ENCODE results near the gene WDR82.

Gene WDR82

DNA sequence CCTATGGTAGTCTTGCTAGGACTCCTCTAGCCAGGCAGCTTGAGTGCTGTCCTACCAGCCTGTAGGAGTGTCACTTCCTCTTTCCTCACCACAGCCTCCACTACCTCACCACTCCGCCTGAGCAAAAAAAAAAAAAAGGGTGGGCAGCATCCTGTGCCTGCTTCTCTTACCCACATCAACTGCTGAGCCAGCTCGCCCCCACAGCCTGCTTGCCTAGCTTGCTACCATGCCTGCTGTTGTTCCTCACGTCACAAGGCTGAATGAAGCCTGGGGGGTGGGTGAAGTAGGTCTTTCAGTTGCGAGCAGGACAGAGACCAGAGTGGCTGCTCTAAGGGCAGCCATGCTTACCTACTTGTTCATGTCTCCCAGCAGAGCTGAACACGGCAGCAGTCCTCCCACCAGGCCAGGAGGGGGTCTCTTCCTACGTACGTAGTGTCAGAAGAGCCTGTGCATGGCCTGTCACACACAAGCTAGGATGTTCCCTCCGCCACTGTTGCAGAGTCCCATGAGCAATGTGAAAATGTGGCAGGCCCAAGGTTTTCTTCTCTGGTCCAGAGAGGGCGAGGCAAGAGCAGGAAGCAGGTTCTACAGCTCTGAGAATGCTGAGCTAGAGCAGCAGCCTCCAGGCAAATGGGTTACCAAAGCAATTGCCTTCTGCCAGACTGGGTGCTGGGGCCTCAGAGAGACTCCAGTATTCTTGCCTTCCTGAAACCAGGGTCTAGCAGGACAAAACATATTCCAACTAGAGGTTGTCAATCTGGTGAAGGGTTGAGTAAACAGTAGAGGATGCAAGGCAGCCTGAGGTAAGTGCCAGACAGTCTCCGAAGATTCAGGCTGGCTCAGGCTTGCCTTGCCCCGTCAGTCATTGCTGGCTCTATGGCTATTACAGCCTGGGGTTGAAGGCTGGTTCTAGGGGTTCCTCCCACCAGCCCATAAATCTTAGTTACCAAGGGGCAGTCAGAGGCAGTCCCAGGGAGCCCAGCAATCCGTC is 24.8 kb downstream of the WDR82 start:
- H3K4me3 ChIP-seq (ENCODE audit: low read depth, low read length): no peak overlapping the region
- TF ChIP-seq, protein P1, sequence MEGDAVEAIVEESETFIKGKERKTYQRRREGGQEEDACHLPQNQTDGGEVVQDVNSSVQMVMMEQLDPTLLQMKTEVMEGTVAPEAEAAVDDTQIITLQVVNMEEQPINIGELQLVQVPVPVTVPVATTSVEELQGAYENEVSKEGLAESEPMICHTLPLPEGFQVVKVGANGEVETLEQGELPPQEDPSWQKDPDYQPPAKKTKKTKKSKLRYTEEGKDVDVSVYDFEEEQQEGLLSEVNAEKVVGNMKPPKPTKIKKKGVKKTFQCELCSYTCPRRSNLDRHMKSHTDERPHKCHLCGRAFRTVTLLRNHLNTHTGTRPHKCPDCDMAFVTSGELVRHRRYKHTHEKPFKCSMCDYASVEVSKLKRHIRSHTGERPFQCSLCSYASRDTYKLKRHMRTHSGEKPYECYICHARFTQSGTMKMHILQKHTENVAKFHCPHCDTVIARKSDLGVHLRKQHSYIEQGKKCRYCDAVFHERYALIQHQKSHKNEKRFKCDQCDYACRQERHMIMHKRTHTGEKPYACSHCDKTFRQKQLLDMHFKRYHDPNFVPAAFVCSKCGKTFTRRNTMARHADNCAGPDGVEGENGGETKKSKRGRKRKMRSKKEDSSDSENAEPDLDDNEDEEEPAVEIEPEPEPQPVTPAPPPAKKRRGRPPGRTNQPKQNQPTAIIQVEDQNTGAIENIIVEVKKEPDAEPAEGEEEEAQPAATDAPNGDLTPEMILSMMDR (IDR thresholded peaks at IDR 0.05; ENCODE audit: low read depth, low read length): no peak

DNA sequence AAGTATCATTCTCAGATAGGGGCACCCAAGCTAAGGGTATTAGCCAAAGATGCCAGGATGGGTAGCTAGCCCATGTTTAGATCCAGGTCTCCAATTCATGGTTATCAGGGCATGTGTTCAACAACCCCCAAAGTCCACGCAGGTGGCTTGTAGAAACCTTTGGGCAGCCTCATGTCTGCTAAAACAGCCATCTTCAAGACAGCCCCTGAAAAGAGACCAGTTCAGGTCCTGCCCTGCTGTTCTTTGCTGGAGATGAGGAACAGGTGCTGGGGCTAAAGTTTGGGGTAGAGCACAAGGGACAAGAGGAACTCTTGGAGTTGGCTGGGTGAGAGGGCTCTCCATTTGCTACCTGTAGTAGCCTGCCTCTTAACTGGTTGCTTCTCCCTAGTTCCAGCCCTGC is 28.3 kb downstream of the WDR82 start:
- TF ChIP-seq, protein P1 (IDR thresholded peaks at IDR 0.05; ENCODE audit: low read depth, low read length): no peak
- H3K4me3 ChIP-seq (ENCODE audit: low read depth, low read length): no peak overlapping the region

DNA sequence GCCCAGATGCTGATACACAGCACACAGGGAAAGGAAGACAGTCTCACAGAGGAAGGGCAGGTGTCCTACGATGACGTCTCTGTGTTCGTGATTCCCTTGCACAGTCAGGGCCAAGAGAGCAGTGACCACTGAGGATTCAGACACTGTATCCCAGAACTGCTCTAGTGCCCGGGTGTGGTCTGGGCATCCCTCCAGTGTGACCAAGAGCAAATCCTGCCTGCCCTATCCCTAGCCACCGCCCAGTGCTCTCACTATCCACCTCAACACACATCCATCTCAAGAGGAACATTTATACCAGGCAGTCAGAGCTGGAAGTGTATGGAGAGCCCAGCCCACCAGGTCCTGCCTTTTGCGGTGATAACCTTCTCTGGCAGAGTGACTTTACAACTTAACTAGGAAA is 28.8 kb downstream of the WDR82 start:
- TF ChIP-seq, protein P1 (IDR thresholded peaks at IDR 0.05; ENCODE audit: low read depth, low read length): no peak
- no peak overlapping the region for H3K4me3 ChIP-seq (ENCODE audit: low read depth, low read length)

DNA sequence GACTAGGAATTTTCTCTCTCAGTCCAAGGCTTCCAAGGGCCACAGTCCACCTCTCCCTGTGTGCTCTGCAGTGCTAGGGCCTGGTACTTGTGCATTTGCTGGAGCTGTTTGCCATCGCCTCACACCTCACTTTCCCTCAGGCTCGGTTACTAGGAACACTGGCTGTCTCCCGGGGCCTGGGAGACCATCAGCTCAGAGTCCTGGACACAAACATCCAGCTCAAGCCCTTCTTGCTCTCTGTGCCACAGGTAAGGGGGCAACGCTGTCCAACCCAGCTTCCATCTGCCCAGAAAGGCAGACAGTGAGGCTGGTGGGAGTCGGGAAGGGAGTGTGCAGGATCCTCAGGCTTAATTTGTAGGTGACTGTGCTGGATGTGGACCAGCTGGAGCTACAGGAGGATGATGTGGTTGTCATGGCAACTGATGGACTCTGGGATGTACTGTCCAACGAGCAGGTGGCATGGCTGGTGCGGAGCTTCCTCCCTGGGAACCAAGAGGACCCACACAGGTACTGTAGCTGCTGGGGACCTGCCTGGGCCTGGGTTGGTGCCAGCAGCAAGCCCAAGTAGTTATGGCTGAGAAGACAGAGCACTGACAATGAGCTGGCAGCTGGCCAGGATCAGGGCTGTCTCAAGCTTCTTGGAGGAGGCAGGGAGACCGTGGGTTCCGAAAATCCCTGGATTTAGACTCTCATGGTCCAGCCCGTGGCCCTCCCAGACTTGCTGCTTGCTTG is 29.5 kb downstream of the WDR82 start:
- TF ChIP-seq, protein P1 (IDR thresholded peaks at IDR 0.05; ENCODE audit: low read depth, low read length): no peak
- no peak overlapping the region for H3K4me3 ChIP-seq (ENCODE audit: low read depth, low read length)

DNA sequence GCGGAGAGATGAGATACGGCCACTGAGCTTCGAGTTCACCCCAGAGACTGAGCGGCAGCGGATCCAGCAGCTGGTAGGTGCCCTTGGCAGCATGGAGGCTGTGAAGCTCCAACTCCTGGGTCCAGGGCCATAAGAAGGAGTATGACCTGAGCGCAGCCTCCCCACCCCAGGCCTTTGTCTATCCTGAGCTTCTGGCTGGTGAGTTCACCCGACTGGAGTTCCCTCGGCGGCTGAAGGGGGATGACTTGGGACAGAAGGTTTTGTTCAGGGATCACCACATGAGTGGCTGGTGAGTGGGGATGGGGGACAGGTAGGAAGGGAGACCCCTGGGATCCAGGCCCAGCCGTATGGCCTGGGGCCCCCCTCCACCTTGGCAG is 30.3 kb downstream of the WDR82 start:
- TF ChIP-seq, protein P1 (IDR thresholded peaks at IDR 0.05; ENCODE audit: low read depth, low read length): no peak
- no peak overlapping the region for H3K4me3 ChIP-seq (ENCODE audit: low read depth, low read length)

DNA sequence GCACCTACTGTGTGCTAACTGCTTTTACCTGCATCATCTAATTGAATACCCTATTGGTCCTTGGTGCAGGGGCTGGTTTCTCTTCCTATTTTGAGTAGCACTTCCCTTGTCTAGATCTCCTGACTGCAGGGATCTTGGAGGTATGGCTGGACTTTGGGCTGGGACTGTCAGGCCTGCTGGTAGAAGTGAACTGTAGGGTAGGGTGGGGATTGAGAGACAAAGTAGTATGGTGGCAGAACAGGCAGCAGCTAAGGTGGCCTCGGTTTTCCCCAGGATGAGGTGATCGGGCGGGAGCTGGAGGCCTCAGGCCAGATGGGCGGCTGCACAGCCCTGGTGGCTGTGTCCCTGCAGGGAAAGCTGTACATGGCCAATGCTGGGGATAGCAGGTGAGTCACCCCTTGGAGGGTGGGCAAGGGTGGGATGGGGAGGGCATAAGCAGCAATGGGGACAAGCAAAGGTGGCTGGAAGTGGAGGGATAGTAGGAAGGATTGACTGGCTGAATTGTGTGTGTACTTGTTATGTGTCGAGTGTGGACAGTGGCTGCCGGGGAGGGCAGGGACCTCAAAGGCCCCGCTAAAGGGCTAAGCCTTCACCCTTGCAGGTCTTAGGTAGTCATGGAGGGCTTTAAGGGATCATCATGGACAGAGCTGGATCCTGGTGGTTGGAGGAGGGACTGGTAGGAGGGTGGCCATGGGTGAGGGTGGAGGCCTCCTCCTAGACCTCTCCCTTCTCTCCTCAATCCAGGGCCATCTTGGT is 30.9 kb downstream of the WDR82 start:
- TF ChIP-seq, protein P1 (IDR thresholded peaks at IDR 0.05; ENCODE audit: low read depth, low read length): no peak
- no peak overlapping the region for H3K4me3 ChIP-seq (ENCODE audit: low read depth, low read length)

Data from WI38 (cell line).